DND-41 (cell line): Measurements from ENCODE around the gene CCDC106.

Experiments used
- ATAC-seq: fragments of 200-7000 bp; cut with Tn5 transposase; 3 replicates; pipeline ENCODE4 v1.9.1; 2021; ENCODE audit warnings: low read depth; ENCODE audit not compliant: insufficient read depth
- DNase-seq: peaks from one replicate; pipeline ENCODE4 v3.0.0-alpha.2; 2020
- H2AFZ ChIP-seq: 2 replicates; pipeline ENCODE4 v1.6.0; 2012; ENCODE audit warnings: low read depth, low read length
- H3K27ac ChIP-seq: 2 replicates; pipeline ENCODE4 v1.5.1; 2012; ENCODE audit warnings: low read length, inconsistent platforms
- H3K27me3 ChIP-seq: fragments of 200-600 bp; sonication (generic); 2 replicates; pipeline ENCODE4 v1.6.0; 2012; ENCODE audit warnings: low read length, mild to moderate bottlenecking, inconsistent platforms; ENCODE audit not compliant: insufficient read depth, poor library complexity
- H3K36me3 ChIP-seq: 2 replicates; pipeline ENCODE4 v1.5.1; 2012; ENCODE audit warnings: low read length, inconsistent platforms; ENCODE audit not compliant: insufficient read depth
- H3K4me1 ChIP-seq: 2 replicates; pipeline ENCODE4 v1.5.1; 2012; ENCODE audit warnings: mild to moderate bottlenecking, low read length; ENCODE audit not compliant: insufficient read depth
- H3K4me2 ChIP-seq: 2 replicates; pipeline ENCODE4 v1.6.0; 2012; ENCODE audit warnings: mild to moderate bottlenecking, moderate library complexity, low read length, inconsistent platforms; ENCODE audit not compliant: insufficient read depth
- H3K4me3 ChIP-seq, 2 experiments: fragments of 200-600 bp in 1 of 2; shearing (Covaris generic) in 1 of 2; 2 replicates each; pipeline ENCODE4 v1.5.1; 2012 to 2016; ENCODE audit warnings: inconsistent platforms in 2 of 2, low read length in 2 of 2, mild to moderate bottlenecking in 2 of 2, low read depth in 1 of 2, moderate library complexity in 1 of 2
- H3K79me2 ChIP-seq: 2 replicates; pipeline ENCODE4 v1.6.0; 2012; ENCODE audit warnings: low read length, inconsistent platforms; ENCODE audit not compliant: insufficient read depth
- H3K9ac ChIP-seq: 2 replicates; pipeline ENCODE4 v1.6.0; 2012; ENCODE audit warnings: low read depth, mild to moderate bottlenecking, inconsistent platforms, low read length, moderate library complexity
- H3K9me3 ChIP-seq: 2 replicates; pipeline ENCODE4 v1.5.1; 2012; ENCODE audit warnings: low read length, moderate library complexity, mild to moderate bottlenecking, inconsistent platforms; ENCODE audit not compliant: insufficient read depth, severe bottlenecking
- H4K20me1 ChIP-seq: 2 replicates; pipeline ENCODE4 v1.6.0; 2012; ENCODE audit warnings: low read length; ENCODE audit not compliant: insufficient read depth
- CTCF ChIP-seq: IDR thresholded peaks from 2 replicates; pipeline ENCODE4 v1.5.1; 2012; ENCODE audit warnings: borderline replicate concordance, low read length, moderate library complexity, mild to moderate bottlenecking; ENCODE audit not compliant: poor library complexity, severe bottlenecking; ENCODE audit errors: extremely low read depth
- EZH2 ChIP-seq: IDR thresholded peaks from 3 replicates; pipeline ENCODE4 v1.6.1; 2012; ENCODE audit warnings: borderline replicate concordance, low read depth, mild to moderate bottlenecking, moderate library complexity, low read length, inconsistent platforms; ENCODE audit not compliant: severe bottlenecking

CCDC106 gene

GRCh38 chr19:55614711-55615542, 33.1 kb upstream of the CCDC106 start:
- H3K27me3 ChIP-seq, result no peaks in the 10 kb centered on the region
- TF ChIP-seq CTCF, result no peak
- TF ChIP-seq EZH2, result no peak
- H3K4me1 ChIP-seq, result no peaks in the 10 kb centered on the region
- H3K9ac ChIP-seq, result no peak overlapping the region
- H3K9me3 ChIP-seq, result no peaks in the 10 kb centered on the region
- H3K4me3 ChIP-seq, result no peak overlapping the region
- no peak overlapping the region for H2AFZ ChIP-seq
- H3K4me2 ChIP-seq, result no peak overlapping the region
- H3K27ac ChIP-seq, result no peak overlapping the region
- peaks cover 32% of the 10 kb centered on the region for H4K20me1 ChIP-seq
- ATAC-seq (no peak), DNase-seq (no peak)
- H3K36me3 ChIP-seq, result peaks cover 46% of the 10 kb centered on the region
- peaks cover 34% of the 10 kb centered on the region for H3K79me2 ChIP-seq

GRCh38 chr19:55615543-55616394, 32.2 kb upstream of the CCDC106 start:
- no peak for ATAC-seq
- Histone ChIP-seq H3K4me1 (peaks cover 6% of the 10 kb centered on the region), H3K9ac (no peak overlapping the region), H2AFZ (no peak overlapping the region), H3K27me3 (no peaks in the 10 kb centered on the region), H4K20me1 (peaks cover 28% of the 10 kb centered on the region), H3K36me3 (peaks cover 48% of the 10 kb centered on the region), H3K4me3 (no peak overlapping the region), H3K27ac (no peak overlapping the region), H3K79me2 (peaks cover 27% of the 10 kb centered on the region), H3K4me2 (no peak overlapping the region), H3K9me3 (no peaks in the 10 kb centered on the region)
- TF ChIP-seq EZH2 (no peak), CTCF (no peak)
- no peak for DNase-seq

DNA sequence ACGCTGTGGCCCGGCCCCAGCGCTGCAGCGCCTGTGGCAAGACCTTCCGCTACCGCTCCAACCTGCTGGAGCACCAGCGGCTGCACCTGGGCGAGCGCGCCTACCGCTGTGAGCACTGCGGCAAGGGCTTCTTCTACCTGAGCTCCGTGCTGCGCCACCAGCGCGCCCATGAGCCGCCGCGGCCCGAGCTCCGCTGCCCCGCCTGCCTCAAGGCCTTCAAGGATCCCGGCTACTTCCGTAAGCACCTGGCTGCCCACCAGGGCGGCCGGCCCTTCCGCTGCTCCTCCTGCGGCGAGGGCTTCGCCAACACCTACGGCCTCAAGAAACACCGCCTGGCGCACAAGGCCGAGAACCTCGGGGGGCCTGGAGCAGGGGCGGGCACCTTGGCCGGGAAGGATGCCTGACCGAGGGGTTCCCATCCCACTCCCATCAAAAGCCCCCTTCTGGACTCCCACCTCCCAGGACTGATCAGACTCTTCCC, 31.6 kb upstream of the CCDC106 start:
- TF ChIP-seq CTCF (no peak), EZH2 (no peak)
- Histone ChIP-seq H3K4me3 (no peak overlapping the region), H3K79me2 (peaks cover 21% of the 10 kb centered on the region), H3K4me1 (peaks cover 9% of the 10 kb centered on the region), H3K9me3 (no peaks in the 10 kb centered on the region), H3K27me3 (no peaks in the 10 kb centered on the region), H2AFZ (no peak overlapping the region), H3K4me2 (no peak overlapping the region), H3K9ac (no peak overlapping the region), H4K20me1 (peaks cover 21% of the 10 kb centered on the region), H3K27ac (no peak overlapping the region), H3K36me3 (peaks cover 54% of the 10 kb centered on the region)
- DNase-seq (no peak), ATAC-seq (no peak)
